B cell (primary cell): ENCODE data around the gene HLA-DQA1.

Source experiments
- CTCF ChIP-seq: fragments of 200-600 bp; IDR thresholded peaks from one replicate; pipeline ENCODE4 v1.8.0; 2022; ENCODE audit warnings: antibody characterized with exemption, mild to moderate bottlenecking
- EZH2 ChIP-seq: IDR thresholded peaks from 2 replicates; pipeline ENCODE4 v1.6.1; 2012; ENCODE audit warnings: borderline replicate concordance, low read depth, mild to moderate bottlenecking, moderate library complexity, low read length; ENCODE audit not compliant: insufficient read depth, poor library complexity, severe bottlenecking

GRCh38 chr6:32658268-32658897 is 21.2 kb downstream of the HLA-DQA1 start:
- TF ChIP-seq CTCF (no peak), EZH2 (no peak)
